A673 (cell line): Measurements from ENCODE around the gene INHBA. TPM values are rescaled to one million over a fixed set of nuclear protein-coding genes. Genes with fewer than 3 reads are reported as not detected.

ENCODE experiments used
- BruUV-seq: library from RNA; stranded (reverse); fragments of 400-500 nt; replicated peaks from 2 replicates; lab custom pipeline; 2021; lab: Mats Ljungman, UMichigan
- CTCF ChIA-PET: fragments of 300-600 bp; sonication (Branson Sonifier 250); formaldehyde crosslinking; loops from one replicate; lab custom pipeline; 2022; ENCODE audit warnings: antibody characterized with exemption; lab: Charles Lee
- POLR2A ChIA-PET: fragments of 300-600 bp; sonication (Branson Sonifier 250); formaldehyde crosslinking; loops from one replicate; lab custom pipeline; 2022; ENCODE audit warnings: antibody characterized with exemption; ENCODE audit not compliant: low non-redundant PET; lab: Charles Lee
- DNase-seq: peaks from one replicate; pipeline ENCODE4 v3.0.0-alpha.2; 2015; ENCODE audit warnings: low spot score
- H3K27ac ChIP-seq: fragments of 200-600 bp; sonication (generic); 2 replicates; pipeline ENCODE4 v1.5.1; 2016; ENCODE audit warnings: mixed run types, low read depth, mild to moderate bottlenecking, mixed read lengths, antibody characterized with exemption, low read length; ENCODE audit not compliant: poor library complexity, severe bottlenecking
- H3K27me3 ChIP-seq: fragments of 200-600 bp; sonication (generic); replicated peaks from 2 replicates; pipeline ENCODE4 v1.6.1; 2017; ENCODE audit warnings: mixed run types, low read depth, mild to moderate bottlenecking, mixed read lengths, antibody characterized with exemption, low read length; ENCODE audit not compliant: insufficient read depth, poor library complexity
- H3K36me3 ChIP-seq: fragments of 200-600 bp; sonication (generic); 2 replicates; pipeline ENCODE4 v1.6.1; 2016; ENCODE audit warnings: mixed run types, mild to moderate bottlenecking, mixed read lengths, antibody characterized with exemption, low read length; ENCODE audit not compliant: insufficient read depth, poor library complexity, severe bottlenecking
- H3K4me1 ChIP-seq: fragments of 200-600 bp; sonication (generic); 2 replicates; pipeline ENCODE4 v1.6.1; 2017; ENCODE audit warnings: mixed run types, mild to moderate bottlenecking, mixed read lengths, antibody characterized with exemption, low read length; ENCODE audit not compliant: insufficient read depth, poor library complexity, severe bottlenecking
- H3K4me3 ChIP-seq: fragments of 200-600 bp; sonication (generic); 2 replicates; pipeline ENCODE4 v1.5.1; 2016; ENCODE audit warnings: low read depth, mixed run types, mild to moderate bottlenecking, mixed read lengths, low read length; ENCODE audit not compliant: poor library complexity, severe bottlenecking
- H3K9me3 ChIP-seq: fragments of 200-600 bp; sonication (generic); 2 replicates; pipeline ENCODE4 v1.6.1; 2016; ENCODE audit warnings: mixed run types, low read depth, mild to moderate bottlenecking, mixed read lengths, antibody characterized with exemption, low read length; ENCODE audit not compliant: poor library complexity, severe bottlenecking
- EZH2 ChIP-seq: fragments of 200-600 bp; sonication (generic); IDR thresholded peaks from 2 replicates; pipeline ENCODE4 v1.6.1; 2017; ENCODE audit warnings: borderline replicate concordance, low read depth, mild to moderate bottlenecking, mixed read lengths, antibody characterized with exemption, low read length; ENCODE audit not compliant: poor library complexity, severe bottlenecking
- intact Hi-C: fragments of 100-400 bp; cut with micrococcal nuclease; formaldehyde crosslinking; loops from one replicate; pipeline ENCODE4 v1.10.0; 2022; ENCODE audit not compliant: unreplicated experiment
- total RNA-seq: library from RNA; stranded (reverse); gene quantifications from 2 replicates; pipeline ENCODE4 v1.2.3, GENCODE V29; 2021
- TF ChIP-seq, protein P1 (sequence below): fragments of 300-800, 200-600 bp; sonication (generic); conservative IDR thresholded peaks from 2 replicates; pipeline ENCODE4 v1.5.1; 2017; ENCODE audit warnings: low read depth, mild to moderate bottlenecking, antibody characterized with exemption, low read length, moderate library complexity, mixed read lengths

The INHBA gene
- total RNA-seq, 1 experiment from 2014 or later, result 1.7 TPM

GRCh38 chr7:41720046-41720445 lies 17.2 kb upstream of the INHBA start:
- no peaks in the 10 kb centered on the region for H3K4me1 ChIP-seq
- H3K36me3 ChIP-seq, result no peaks in the 10 kb centered on the region
- ChIA-PET POLR2A (no interaction called here), CTCF (no interaction called here)
- no peaks in the 10 kb centered on the region for H3K9me3 ChIP-seq
- H3K27me3 ChIP-seq, result no peaks in the 10 kb centered on the region
- no TSS peak for BruUV-seq
- no peak overlapping the region for H3K27ac ChIP-seq
- no peak overlapping the region for H3K4me3 ChIP-seq
- intact Hi-C loops, result no loop called here
- DNase-seq, result no peak
- TF ChIP-seq EZH2, result no peak
- TF ChIP-seq, protein P1, sequence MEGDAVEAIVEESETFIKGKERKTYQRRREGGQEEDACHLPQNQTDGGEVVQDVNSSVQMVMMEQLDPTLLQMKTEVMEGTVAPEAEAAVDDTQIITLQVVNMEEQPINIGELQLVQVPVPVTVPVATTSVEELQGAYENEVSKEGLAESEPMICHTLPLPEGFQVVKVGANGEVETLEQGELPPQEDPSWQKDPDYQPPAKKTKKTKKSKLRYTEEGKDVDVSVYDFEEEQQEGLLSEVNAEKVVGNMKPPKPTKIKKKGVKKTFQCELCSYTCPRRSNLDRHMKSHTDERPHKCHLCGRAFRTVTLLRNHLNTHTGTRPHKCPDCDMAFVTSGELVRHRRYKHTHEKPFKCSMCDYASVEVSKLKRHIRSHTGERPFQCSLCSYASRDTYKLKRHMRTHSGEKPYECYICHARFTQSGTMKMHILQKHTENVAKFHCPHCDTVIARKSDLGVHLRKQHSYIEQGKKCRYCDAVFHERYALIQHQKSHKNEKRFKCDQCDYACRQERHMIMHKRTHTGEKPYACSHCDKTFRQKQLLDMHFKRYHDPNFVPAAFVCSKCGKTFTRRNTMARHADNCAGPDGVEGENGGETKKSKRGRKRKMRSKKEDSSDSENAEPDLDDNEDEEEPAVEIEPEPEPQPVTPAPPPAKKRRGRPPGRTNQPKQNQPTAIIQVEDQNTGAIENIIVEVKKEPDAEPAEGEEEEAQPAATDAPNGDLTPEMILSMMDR, result no peak

DNA sequence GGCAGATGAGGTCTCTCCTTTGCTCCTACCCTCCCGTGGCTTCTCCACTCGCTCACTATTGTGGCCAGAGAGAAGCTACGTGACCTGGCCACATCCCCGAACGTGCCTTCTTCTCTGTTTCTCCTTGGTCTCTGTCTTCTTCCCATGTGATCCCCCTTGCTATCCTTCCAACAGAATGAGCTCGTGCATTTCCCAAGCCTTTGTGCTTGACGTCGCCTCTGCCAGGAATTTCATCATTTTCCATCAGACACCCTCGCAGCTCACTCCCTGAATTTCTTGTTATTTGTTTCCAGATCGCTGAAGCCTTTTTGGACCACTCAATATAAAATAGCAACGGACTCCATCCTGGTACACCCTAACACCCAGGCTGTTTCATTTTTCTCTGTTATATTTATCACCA lies 13.8 kb upstream of the INHBA start:
- TF ChIP-seq EZH2, result no peak
- TF ChIP-seq, protein P1, result no peak
- no peak for DNase-seq
- H3K27me3 ChIP-seq, result no peaks in the 10 kb centered on the region
- ChIA-PET POLR2A (no interaction called here), CTCF (no interaction called here)
- no peak overlapping the region for H3K27ac ChIP-seq
- H3K36me3 ChIP-seq, result no peaks in the 10 kb centered on the region
- no peaks in the 10 kb centered on the region for H3K4me1 ChIP-seq
- no TSS peak for BruUV-seq
- no peak overlapping the region for H3K4me3 ChIP-seq
- intact Hi-C loops, result no loop called here
- no peaks in the 10 kb centered on the region for H3K9me3 ChIP-seq

DNA sequence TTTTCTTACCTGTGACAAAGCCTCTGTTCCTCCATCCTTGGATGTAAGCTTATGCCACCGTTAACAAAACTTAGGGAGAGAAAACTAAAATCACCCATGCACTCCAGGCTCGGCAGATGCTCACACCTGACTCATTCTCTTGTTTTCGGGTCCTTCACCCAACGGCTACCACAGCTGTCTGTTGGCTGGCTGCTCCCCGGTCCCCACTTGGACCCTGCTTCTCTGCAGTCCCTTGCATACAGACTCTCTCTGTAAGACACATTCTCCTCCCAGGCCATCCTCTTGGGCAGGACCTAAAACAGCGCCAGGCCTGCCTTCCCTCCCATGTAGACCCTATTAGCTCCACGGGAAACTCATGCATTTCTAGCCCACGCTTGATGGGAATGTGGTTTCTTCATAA lies 12.1 kb upstream of the INHBA start:
- no peak for DNase-seq
- Histone ChIP-seq H3K27me3 (no peaks in the 10 kb centered on the region), H3K4me1 (no peaks in the 10 kb centered on the region), H3K27ac (no peak overlapping the region), H3K9me3 (no peaks in the 10 kb centered on the region), H3K4me3 (no peak overlapping the region), H3K36me3 (no peaks in the 10 kb centered on the region)
- intact Hi-C loops, result no loop called here
- no peak for TF ChIP-seq EZH2
- TF ChIP-seq, protein P1, result no peak
- POLR2A ChIA-PET, result no interaction called here
- CTCF ChIA-PET, result no interaction called here
- BruUV-seq, result no TSS peak
